B cell (primary cell): ENCODE data around the gene OCA2. TPM values are rescaled to one million over a fixed set of nuclear protein-coding genes. Genes with fewer than 3 reads are reported as not detected.

Experiments used
- ATAC-seq: fragments of 200-7000 bp; cut with Tn5 transposase; one replicate; pipeline ENCODE4 v1.10.0; 2021; ENCODE audit warnings: low read depth, mild to moderate bottlenecking, moderate number of reproducible peaks, moderate library complexity
- CTCF ChIA-PET: fragments of 350-600 bp; sonication (Branson Sonifier 250); formaldehyde crosslinking; loops from one replicate; lab custom pipeline; 2021; ENCODE audit warnings: antibody characterized with exemption, inconsistent platforms; lab: Charles Lee
- POLR2A ChIA-PET: fragments of 350-600 bp; sonication (Branson Sonifier 250); formaldehyde crosslinking; loops from one replicate; lab custom pipeline; 2021; ENCODE audit warnings: antibody characterized with exemption; lab: Charles Lee
- DNase-seq: peaks from one replicate; pipeline ENCODE4 v3.0.0; 2013
- H2AFZ ChIP-seq: 2 replicates; pipeline ENCODE4 v1.6.1; 2012; ENCODE audit warnings: mild to moderate bottlenecking, low read depth, low read length; ENCODE audit not compliant: insufficient read depth, poor library complexity, severe bottlenecking
- H3K27ac ChIP-seq, 2 donors: 1 replicate in 1 of 2; 2 replicates in 1 of 2; pipeline ENCODE4 v1.5.1; 2012 to 2013; ENCODE audit warnings: low read length in 2 of 2, mild to moderate bottlenecking in 2 of 2, moderate library complexity in 1 of 2
- H3K27me3 ChIP-seq, 4 experiments: fragments of 200-600 bp in 1 of 4; sonication (generic) in 1 of 4; replicated peaks in 1 of 4; 1 replicate in 2 of 4; 2 replicates in 2 of 4; pipeline versions ENCODE4 v1.6.1 to v1.7.0; 2013 to 2016; ENCODE audit warnings: low read length in 3 of 4, mild to moderate bottlenecking in 2 of 4, mixed read lengths in 1 of 4, moderate library complexity in 1 of 4; ENCODE audit not compliant: insufficient read depth in 4 of 4, control insufficient read depth in 3 of 4; ENCODE audit errors: control extremely low read depth in 1 of 4
- H3K36me3 ChIP-seq, 2 experiments: replicated peaks in 1 of 2; 1 replicate in 1 of 2; 2 replicates in 1 of 2; pipeline versions ENCODE4 v1.6.1 to v1.7.1; 2013; ENCODE audit warnings: low read length in 1 of 2; ENCODE audit not compliant: insufficient read depth in 2 of 2, control insufficient read depth in 1 of 2; ENCODE audit errors: control extremely low read depth in 1 of 2, extremely low read depth in 1 of 2
- H3K4me1 ChIP-seq, 2 donors: fragments of 200-600 bp in 1 of 2; sonication (generic) in 1 of 2; 1 replicate in 1 of 2; 2 replicates in 1 of 2; pipeline versions ENCODE4 v1.5.1 to v1.6.1; 2013 to 2017; ENCODE audit warnings: low read length in 2 of 2; ENCODE audit not compliant: control insufficient read depth in 2 of 2, insufficient read depth in 2 of 2
- H3K4me2 ChIP-seq: replicated peaks from 2 replicates; pipeline ENCODE3; 2012; ENCODE audit warnings: mild to moderate bottlenecking, low read depth, low read length; ENCODE audit not compliant: poor library complexity, severe bottlenecking
- H3K4me3 ChIP-seq, 5 experiments: fragments of 200-600 bp in 1 of 5; sonication (generic) in 1 of 5; 1 replicate in 3 of 5; 2 replicates in 2 of 5; pipeline versions ENCODE4 v1.5.1 to v1.7.0; 2011 to 2016; ENCODE audit warnings: low read length in 4 of 5, mild to moderate bottlenecking in 4 of 5, low read depth in 2 of 5, control low read depth in 1 of 5, moderate library complexity in 1 of 5; ENCODE audit not compliant: insufficient read depth in 1 of 5; ENCODE audit errors: control extremely low read depth in 1 of 5, extremely low read depth in 1 of 5
- H3K79me2 ChIP-seq: fragments of 200-600 bp; sonication (generic); one replicate; pipeline ENCODE4 v1.6.0; 2016; ENCODE audit warnings: low read length; ENCODE audit not compliant: control insufficient read depth, insufficient read depth
- H3K9ac ChIP-seq: fragments of 200-600 bp; sonication (generic); 2 replicates; pipeline ENCODE4 v1.6.1; 2017; ENCODE audit warnings: mild to moderate bottlenecking, low read length, moderate library complexity
- H3K9me3 ChIP-seq, 3 donors: one replicate each; pipeline versions ENCODE4 v1.6.1 to v1.7.1; 2013; ENCODE audit warnings: low read length in 2 of 3; ENCODE audit not compliant: control insufficient read depth in 2 of 3, insufficient read depth in 1 of 3; ENCODE audit errors: control extremely low read depth in 1 of 3
- H4K20me1 ChIP-seq: 2 replicates; pipeline ENCODE4 v1.6.0; 2012; ENCODE audit warnings: mild to moderate bottlenecking, low read length; ENCODE audit not compliant: insufficient read depth, control insufficient read depth, poor library complexity, severe bottlenecking
- H3K27ac Mint-ChIP-seq: one replicate; pipeline ENCODE4 v1.8.0; 2021; ENCODE audit warnings: mixed read lengths
- H3K27me3 Mint-ChIP-seq: one replicate; pipeline ENCODE4 v1.8.0; 2021; ENCODE audit warnings: mixed read lengths
- H3K4me1 Mint-ChIP-seq: one replicate; pipeline ENCODE4 v1.8.0; 2021; ENCODE audit warnings: mixed read lengths
- H3K4me3 Mint-ChIP-seq: one replicate; pipeline ENCODE4 v1.8.0; 2021; ENCODE audit warnings: mixed read lengths
- H3K9me3 Mint-ChIP-seq: one replicate; pipeline ENCODE4 v1.8.0; 2022; ENCODE audit warnings: mixed read lengths; ENCODE audit not compliant: insufficient read depth
- CTCF ChIP-seq: fragments of 200-600 bp; IDR thresholded peaks from one replicate; pipeline ENCODE4 v1.8.0; 2022; ENCODE audit warnings: antibody characterized with exemption, mild to moderate bottlenecking
- EZH2 ChIP-seq: IDR thresholded peaks from 2 replicates; pipeline ENCODE4 v1.6.1; 2012; ENCODE audit warnings: borderline replicate concordance, low read depth, mild to moderate bottlenecking, moderate library complexity, low read length; ENCODE audit not compliant: insufficient read depth, poor library complexity, severe bottlenecking
- WGBS: methylation state at CpG from one replicate; pipeline ENCODE4 v1.1.5; 2013; ENCODE audit warnings: missing lambda C conversion rate; ENCODE audit not compliant: insufficient coverage; 5-methylcytosine and 5-hydroxymethylcytosine counted together
- intact Hi-C: fragments of 100-400 bp; cut with micrococcal nuclease; formaldehyde crosslinking; loops from one replicate; pipeline ENCODE4 v1.10.0; 2022
- polyA plus RNA-seq: library from polyadenylated mRNA; depleted of rRNA; stranded (reverse); fragments of >200 nt; gene quantifications from 2 replicates; pipeline ENCODE4 v1.2.3, GENCODE V29; 2012
- total RNA-seq, 2 donors: library from RNA; stranded (reverse); fragments of 120-200 nt in 1 of 2; gene quantifications; 1 replicate in 1 of 2; 2 replicates in 1 of 2; pipeline versions ENCODE4 v1.2.3 to v1.2.4, GENCODE V29; 2013 to 2022

Gene OCA2
- total and polyA plus RNA-seq, 2 donors (not counting 1 experiment from before 2014, with no cell fraction given): 0.12 TPM; not detected in 1

GRCh38 chr15:27784107-27784506 is 315.0 kb downstream of the OCA2 start:
- Histone ChIP-seq H3K27ac (no peak overlapping the region), H3K4me1 (no peaks in the 10 kb centered on the region), H2AFZ (no peak overlapping the region), H3K79me2 (no peaks in the 10 kb centered on the region), H3K36me3 (no peaks in the 10 kb centered on the region), H3K4me2 (no peak overlapping the region), H3K27me3 (no peaks in the 10 kb centered on the region), H4K20me1 (no peaks in the 10 kb centered on the region), H3K9ac (no peak overlapping the region), H3K9me3 (no peaks in the 10 kb centered on the region), H3K4me3 (no peak overlapping the region)
- no peak for ATAC-seq
- 79% methylated on average over 3 of the region's 6 CpGs for WGBS
- intact Hi-C loops: no loop called here
- TF ChIP-seq CTCF (no peak), EZH2 (no peak)
- no peak overlapping the region for H3K27ac Mint-ChIP-seq
- H3K9me3 Mint-ChIP-seq: peaks cover under 1% of the 10 kb centered on the region
- ChIA-PET CTCF (no interaction called here), POLR2A (no interaction called here)
- H3K4me1 Mint-ChIP-seq: no peaks in the 10 kb centered on the region
- no peak for DNase-seq
- H3K4me3 Mint-ChIP-seq: no peak overlapping the region
- no peaks in the 10 kb centered on the region for H3K27me3 Mint-ChIP-seq

GRCh38 chr15:27783678-27784077 is 315.4 kb downstream of the OCA2 start:
- Histone ChIP-seq H3K4me3 (no peak overlapping the region), H3K9ac (no peak overlapping the region), H2AFZ (no peak overlapping the region), H3K79me2 (no peaks in the 10 kb centered on the region), H3K27me3 (no peaks in the 10 kb centered on the region), H3K27ac (no peak overlapping the region), H3K4me1 (no peaks in the 10 kb centered on the region), H3K4me2 (no peak overlapping the region), H4K20me1 (no peaks in the 10 kb centered on the region), H3K36me3 (no peaks in the 10 kb centered on the region), H3K9me3 (no peaks in the 10 kb centered on the region)
- no peaks in the 10 kb centered on the region for H3K27me3 Mint-ChIP-seq
- intact Hi-C loops: no loop called here
- H3K9me3 Mint-ChIP-seq: peaks cover 1% of the 10 kb centered on the region
- DNase-seq: no peak
- no peak overlapping the region for H3K27ac Mint-ChIP-seq
- CTCF ChIA-PET: no interaction called here
- TF ChIP-seq EZH2: no peak
- no peak for TF ChIP-seq CTCF
- no peak for ATAC-seq
- 76% methylated on average over 3 of the region's 3 CpGs for WGBS
- H3K4me1 Mint-ChIP-seq: no peaks in the 10 kb centered on the region
- no peak overlapping the region for H3K4me3 Mint-ChIP-seq
- POLR2A ChIA-PET: no interaction called here
